GM18868 (cell line): Measurements from ENCODE around the gene RAPGEF1.
A peak's percentile ranks its signal among the peaks of the same experiment; 100 is the strongest.

Experiments used
- ATAC-seq: cut with Tn5 transposase; IDR thresholded peaks from one replicate; pipeline ENCODE4 v1.9.1; 2021; ENCODE audit warnings: mild to moderate bottlenecking, moderate library complexity; ENCODE audit not compliant: unreplicated experiment

The RAPGEF1 gene

GRCh38 chr9:131591845-131592208 is 148.0 kb downstream of the RAPGEF1 start:
- ATAC-seq, result no peak

GRCh38 chr9:131590907-131591844 is 148.7 kb downstream of the RAPGEF1 start:
- no peak for ATAC-seq

- no peak for ATAC-seq
These were observed 149.4 kb downstream of the RAPGEF1 start for GRCh38 chr9:131590449-131590848.

- no peak for ATAC-seq
These were observed 149.9 kb downstream of the RAPGEF1 start for GRCh38 chr9:131589993-131590392.

DNA sequence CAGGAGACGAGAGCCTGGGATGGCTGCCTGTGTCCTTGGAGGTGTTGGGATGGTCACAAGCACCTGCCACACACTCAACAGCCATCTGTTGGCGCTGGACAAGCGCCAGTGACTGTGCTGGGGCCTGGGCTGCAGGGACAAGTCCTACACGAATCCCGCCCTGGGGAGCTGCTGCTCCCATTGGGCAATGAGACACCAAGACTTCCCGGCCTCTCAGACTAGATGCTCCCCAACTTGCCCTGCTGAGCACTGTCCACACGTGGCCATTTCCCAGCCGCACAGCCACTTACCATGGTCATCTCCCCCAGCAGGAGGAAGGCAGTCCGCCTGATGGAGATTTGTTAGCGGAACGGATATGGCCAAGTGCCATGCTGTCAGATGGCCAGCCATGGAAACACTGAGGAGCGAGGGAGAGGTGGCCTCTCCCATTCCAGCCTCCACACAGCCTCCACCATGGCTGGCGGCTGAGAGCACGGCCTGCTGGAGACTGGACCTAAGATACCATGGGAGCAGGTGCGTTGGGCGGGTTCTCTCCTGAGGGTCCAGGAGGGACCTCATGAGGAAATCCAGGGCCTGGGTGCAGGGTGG is 150.7 kb downstream of the RAPGEF1 start:
- ATAC-seq, result no peak

- no peak for ATAC-seq
These were observed 151.5 kb downstream of the RAPGEF1 start for GRCh38 chr9:131588396-131588795.

GRCh38 chr9:131587906-131588305 is 152.0 kb downstream of the RAPGEF1 start:
- no peak for ATAC-seq

DNA sequence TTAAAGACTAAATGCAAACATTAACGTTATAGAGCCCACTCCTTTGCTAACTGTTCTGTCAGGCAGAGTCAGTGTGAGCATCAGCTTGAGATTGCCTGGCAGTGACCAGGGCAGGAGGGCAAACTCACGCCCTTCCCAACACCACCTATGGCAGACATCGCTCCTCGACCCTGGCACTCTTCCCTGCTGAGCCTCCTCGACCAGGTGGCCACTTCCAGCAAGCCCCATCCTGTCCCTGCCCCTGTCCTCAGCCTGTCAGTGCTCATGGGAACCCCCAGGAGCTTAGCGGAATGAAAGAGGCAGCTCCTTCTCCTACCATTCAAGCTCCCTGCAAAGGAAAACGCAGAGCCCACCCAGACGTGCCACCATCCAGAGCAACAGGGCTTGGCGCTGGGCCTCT is 152.5 kb downstream of the RAPGEF1 start:
- ATAC-seq, result no peak

DNA sequence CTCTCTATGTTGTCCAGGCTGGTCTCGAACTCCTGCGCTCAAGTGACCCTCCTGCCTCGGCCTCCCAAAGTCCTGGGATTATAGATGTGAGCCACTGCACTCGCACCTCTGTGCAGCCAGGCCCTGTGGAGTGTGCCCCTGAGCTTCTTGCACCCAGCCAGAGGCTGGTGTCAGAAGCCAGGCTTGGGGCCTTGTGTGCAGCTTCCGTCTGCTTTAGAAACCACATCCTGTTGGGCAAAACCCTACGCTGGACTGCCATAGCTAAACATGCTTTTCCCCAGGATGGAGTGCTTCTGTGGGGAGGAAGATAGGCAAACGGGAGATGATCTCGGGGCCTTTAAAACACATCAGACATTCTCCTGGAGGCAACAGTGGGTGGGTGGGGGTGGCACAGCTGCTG is 154.5 kb downstream of the RAPGEF1 start:
- no peak for ATAC-seq

DNA sequence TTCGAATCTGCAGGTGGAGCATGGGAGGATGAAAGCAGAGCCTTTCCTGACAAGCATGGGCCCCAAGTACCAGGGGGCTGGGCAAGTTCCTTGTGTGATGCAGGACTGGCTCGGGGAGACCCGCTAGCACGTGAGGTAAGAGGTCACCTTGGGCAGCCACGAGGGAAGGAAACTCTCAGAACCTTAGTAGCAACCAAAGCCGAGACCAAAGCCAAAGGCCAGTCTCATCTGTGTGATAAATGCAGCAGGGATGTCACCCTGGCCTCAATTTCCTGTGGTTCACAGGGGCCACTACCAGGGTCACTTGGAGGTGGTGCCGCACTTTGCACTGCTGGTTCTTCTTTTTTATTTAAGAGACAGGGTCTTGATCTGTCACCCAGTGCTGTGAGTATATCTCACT is 155.0 kb downstream of the RAPGEF1 start:
- ATAC-seq, result no peak

- no peak for ATAC-seq
These were observed 155.9 kb downstream of the RAPGEF1 start for GRCh38 chr9:131583836-131584555.

- ATAC-seq, result no peak
These were observed 156.6 kb downstream of the RAPGEF1 start for GRCh38 chr9:131583337-131583645.

DNA sequence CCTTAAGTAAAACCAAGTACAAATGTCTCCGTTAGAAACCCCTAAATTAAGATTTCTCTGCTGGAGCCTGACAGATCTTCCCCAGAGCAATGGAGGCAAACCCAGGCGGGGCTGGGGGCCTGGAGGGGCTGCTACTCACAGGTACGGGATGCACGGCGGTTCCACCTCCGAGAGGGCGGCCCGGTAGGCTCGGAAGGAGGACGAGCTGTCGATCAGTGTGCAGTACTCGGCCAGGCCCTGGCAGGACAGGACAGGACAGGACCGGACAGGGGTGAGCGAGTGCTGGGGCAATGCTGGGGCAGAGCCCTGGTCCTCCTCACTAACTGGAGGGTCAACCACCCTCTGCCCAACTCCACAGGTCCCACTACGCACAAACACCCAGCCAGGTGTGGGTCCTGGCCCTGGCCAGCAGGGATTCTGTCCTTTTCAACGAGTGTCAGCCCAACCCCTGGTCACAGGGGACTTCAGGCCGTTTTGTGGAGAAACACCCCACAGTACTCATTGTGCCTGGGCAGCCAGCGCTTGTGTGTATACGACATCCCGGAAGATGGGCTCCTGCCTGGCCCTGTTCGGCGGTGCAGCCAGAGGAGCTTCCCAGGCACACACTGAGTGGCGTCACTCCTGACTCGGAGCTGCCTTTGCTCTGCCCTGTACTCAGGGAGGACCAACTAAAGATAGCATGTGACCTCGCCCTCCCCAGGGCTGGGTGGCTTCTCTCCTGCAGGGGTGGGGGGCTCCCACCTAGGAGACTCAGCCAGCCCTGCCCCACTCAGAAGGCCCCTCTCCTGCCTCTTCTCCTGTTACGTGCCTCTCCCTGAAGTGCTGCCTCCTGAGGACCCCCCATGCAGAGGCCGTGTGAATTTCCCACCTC is 157.2 kb downstream of the RAPGEF1 start:
- ATAC-seq, result no peak

DNA sequence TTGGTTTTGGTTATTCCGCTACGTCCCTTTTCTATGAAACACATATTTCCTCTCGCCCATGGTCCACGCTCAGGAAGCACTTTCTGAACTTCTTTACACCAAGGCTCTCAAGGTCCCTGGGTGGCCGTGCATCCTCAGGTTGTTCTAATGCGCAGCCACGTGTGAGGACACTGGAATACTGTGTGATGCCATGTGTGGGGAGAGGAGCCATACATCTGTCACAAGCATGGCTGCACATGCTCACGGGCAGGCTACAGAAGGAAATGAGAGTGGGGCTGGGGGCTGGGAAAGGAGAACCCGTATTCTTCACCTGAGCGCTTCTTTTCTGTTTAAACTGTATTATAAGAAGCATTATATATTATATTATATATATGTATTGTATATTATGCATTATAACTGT is 157.8 kb downstream of the RAPGEF1 start:
- no peak for ATAC-seq

GRCh38 chr9:131580358-131580757 is 159.5 kb downstream of the RAPGEF1 start:
- ATAC-seq, result no peak

- ATAC-seq, result no peak
These were observed 160.1 kb downstream of the RAPGEF1 start for GRCh38 chr9:131579789-131580211.

DNA sequence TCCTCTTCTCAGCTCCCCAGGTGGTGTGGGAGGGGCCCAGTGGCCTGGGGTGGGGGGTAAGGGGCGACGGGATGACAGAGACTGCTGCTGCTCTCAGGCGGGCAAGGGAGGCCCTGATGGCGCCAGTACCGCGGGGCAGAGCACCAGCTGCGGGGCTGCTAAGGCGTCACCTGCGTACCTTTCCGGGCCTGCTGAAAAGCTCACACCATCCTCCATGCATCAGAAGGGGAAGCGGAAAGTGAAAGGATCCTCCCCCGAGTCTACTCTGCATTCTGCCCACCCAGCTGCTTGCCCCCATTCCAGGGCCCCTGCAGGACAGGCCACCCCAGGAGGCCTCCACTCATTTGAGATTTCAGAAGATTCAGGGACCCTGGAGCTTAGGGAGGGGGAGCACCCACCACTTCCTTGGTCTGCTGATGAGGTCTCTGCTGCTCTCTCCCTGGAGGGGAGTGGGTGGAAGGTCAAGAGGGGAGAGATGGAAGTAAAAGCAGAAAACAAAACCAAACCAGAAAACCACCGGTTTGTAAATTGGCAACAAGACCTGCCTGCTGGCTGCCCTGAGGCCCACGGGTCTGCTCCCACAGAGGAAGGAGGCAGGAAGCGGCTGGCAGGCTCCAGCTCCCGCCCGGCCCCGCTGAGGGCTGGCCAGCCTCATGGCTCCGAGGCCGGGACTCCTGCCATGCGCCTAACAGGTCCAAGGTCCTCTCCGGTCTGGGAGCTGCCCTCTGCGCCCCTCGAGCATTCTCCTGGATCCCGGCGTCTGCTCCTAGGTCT is 161.0 kb downstream of the RAPGEF1 start:
- ATAC-seq, result peak; percentile 58

DNA sequence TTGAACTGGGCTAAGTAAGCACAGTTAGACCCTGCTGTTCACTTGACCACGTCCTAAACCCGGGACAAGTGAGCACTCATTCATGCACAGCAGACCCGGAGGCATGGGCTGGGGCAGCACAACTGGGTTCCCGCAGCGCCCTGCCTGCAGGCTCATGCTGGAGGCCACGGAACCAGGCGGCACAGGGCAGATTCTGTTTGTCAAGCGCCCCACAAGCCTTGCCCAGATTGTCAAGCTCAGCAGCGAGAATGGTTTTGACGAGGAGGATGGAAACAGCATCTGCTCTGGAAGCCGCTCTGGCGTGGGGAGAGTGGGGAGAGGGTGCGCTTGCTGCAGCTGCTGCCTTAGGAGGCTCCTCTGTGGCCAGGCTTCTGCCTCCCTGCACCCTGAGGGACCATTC is 161.9 kb downstream of the RAPGEF1 start:
- ATAC-seq, result no peak

DNA sequence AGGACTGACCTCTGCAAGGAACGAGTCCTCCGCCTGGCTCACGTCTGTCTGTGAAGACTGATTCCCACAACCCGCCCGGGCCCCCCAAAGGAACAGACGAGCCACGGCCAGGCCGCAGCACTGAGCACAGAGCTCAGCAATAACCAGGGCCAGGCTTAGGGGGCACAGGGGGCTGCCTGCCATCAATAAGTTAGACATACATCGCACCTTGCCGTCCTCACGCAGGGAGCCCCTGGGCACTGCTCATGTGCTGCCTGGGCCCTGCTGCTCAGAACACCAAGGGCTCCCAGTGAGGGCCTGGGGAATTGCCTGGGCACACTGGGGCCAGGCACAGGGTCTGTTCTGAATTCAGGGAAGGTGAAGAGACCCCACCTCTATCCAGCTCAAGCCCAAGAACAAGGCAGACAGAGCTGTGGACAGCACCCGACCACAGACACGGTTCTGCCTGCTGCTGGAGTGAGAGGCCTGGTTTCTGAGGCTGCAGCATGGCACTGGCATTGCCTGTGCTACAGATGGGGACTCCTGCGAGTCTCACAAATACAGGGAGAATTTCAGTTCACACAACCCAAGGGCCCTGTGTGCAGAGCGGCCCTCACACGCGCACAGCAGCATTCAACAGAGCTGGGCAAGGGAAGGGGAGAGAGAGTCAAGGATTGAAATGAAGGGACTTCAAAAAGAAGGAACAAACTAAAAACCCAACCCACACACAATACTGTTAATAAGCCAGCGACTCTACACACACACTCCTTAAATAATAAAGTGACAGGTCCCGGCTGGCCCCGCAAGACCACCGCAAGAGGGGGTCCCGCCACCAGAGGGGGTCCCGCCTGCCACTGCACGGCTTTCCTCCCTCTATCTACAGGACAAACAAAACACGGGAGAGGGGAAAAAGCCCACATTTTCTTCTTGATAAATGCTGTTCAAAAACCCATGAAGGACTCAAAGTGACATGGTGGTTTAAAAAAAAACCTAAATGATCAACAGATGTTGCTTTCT is 162.6 kb downstream of the RAPGEF1 start:
- no peak for ATAC-seq
